Immature natural killer cell (primary cell): ENCODE data around the gene ADAMTS10. TPM values are rescaled to one million over a fixed set of nuclear protein-coding genes. Genes with fewer than 3 reads are reported as not detected.
"Not testable (repeated sequence)": the region's sequence is repeated elsewhere in the genome, so short reads cannot be mapped to it uniquely, and the experiment has no call there.

ENCODE experiments used
- DNase-seq, 3 donors: peaks; one replicate each; pipeline ENCODE4 v3.0.0; 2022; ENCODE audit warnings: mixed read lengths in 1 of 3
- H3K27ac Mint-ChIP-seq, 6 donors: one replicate each; pipeline ENCODE4 v1.8.0; 2020; ENCODE audit warnings: mixed read lengths in 6 of 6, mild to moderate bottlenecking in 5 of 6, inconsistent platforms in 4 of 6, moderate library complexity in 3 of 6
- H3K27me3 Mint-ChIP-seq, 3 donors: one replicate each; pipeline ENCODE4 v1.8.0; 2020 to 2021; ENCODE audit warnings: low read depth in 3 of 3, mild to moderate bottlenecking in 3 of 3, mixed read lengths in 3 of 3, moderate library complexity in 3 of 3, inconsistent platforms in 1 of 3
- H3K36me3 Mint-ChIP-seq, 3 donors: one replicate each; pipeline ENCODE4 v1.8.0; 2020; ENCODE audit warnings: mixed read lengths in 3 of 3, inconsistent platforms in 2 of 3, mild to moderate bottlenecking in 2 of 3
- H3K4me1 Mint-ChIP-seq, 2 donors: one replicate each; pipeline ENCODE4 v1.8.0; 2020; ENCODE audit warnings: inconsistent platforms in 2 of 2, mild to moderate bottlenecking in 2 of 2, mixed read lengths in 2 of 2, moderate library complexity in 1 of 2
- H3K4me3 Mint-ChIP-seq, 5 donors: one replicate each; pipeline ENCODE4 v1.8.0; 2020; ENCODE audit warnings: mild to moderate bottlenecking in 5 of 5, mixed read lengths in 5 of 5, inconsistent platforms in 3 of 5, moderate library complexity in 3 of 5
- H3K9me3 Mint-ChIP-seq, 6 donors: one replicate each; pipeline ENCODE4 v1.8.0; 2020; ENCODE audit warnings: mild to moderate bottlenecking in 6 of 6, mixed read lengths in 6 of 6, inconsistent platforms in 4 of 6, moderate library complexity in 3 of 6
- polyA plus RNA-seq, 3 donors: library from polyadenylated mRNA; unstranded; fragments of 300-500 nt; fragmentation: Illumina TruSeq; gene quantifications; one replicate each; pipeline ENCODE4 v1.2.3, GENCODE V29; 2021

ADAMTS10 gene
- polyA plus RNA-seq, 3 donors from 2014 or later = 1.4 to 7.4 (median 2.3) TPM

- Mint-ChIP-seq H3K27ac (peak overlapping the region; percentile 79 to 94 (median 87)), H3K4me1 (peaks cover 71 to 77% of the 10 kb centered on the region in 2 donors), H3K27me3 (peaks cover 4 to 9% (median 6%) of the 10 kb centered on the region in 3 donors), H3K4me3 (peak overlapping the region; percentile 14 to 68 (median 39)), H3K36me3 (peaks cover 6 to 14% (median 10%) of the 10 kb centered on the region in 3 donors), H3K9me3 (peaks cover 0 to 1% (median 0%) of the 10 kb centered on the region in 6 donors)
- no peak for DNase-seq
Measured at GRCh38 chr19:8558325-8558724, 52.2 kb downstream of the ADAMTS10 start.

GRCh38 chr19:8557642-8558238 lies 52.8 kb downstream of the ADAMTS10 start:
- peaks cover 11 to 20% (median 16%) of the 10 kb centered on the region in 3 donors for H3K36me3 Mint-ChIP-seq
- no peak for DNase-seq
- peak overlapping the region; percentile 79 to 94 (median 87) for H3K27ac Mint-ChIP-seq
- H3K27me3 Mint-ChIP-seq = peaks cover 4 to 9% (median 8%) of the 10 kb centered on the region in 3 donors
- H3K9me3 Mint-ChIP-seq = peaks cover 0 to 1% (median 0%) of the 10 kb centered on the region in 6 donors
- H3K4me3 Mint-ChIP-seq = peak overlapping the region; percentile 14 to 71 (median 59)
- H3K4me1 Mint-ChIP-seq = peaks cover 71 to 77% of the 10 kb centered on the region in 2 donors

GRCh38 chr19:8553729-8554128 lies 56.8 kb downstream of the ADAMTS10 start:
- H3K9me3 Mint-ChIP-seq, H3K27me3 Mint-ChIP-seq, H3K4me3 Mint-ChIP-seq, DNase-seq: not testable (repeated sequence)
- Mint-ChIP-seq H3K4me1 (peaks cover 40 to 49% of the 10 kb centered on the region in 2 donors), H3K36me3 (peaks cover 15 to 31% (median 15%) of the 10 kb centered on the region in 3 donors), H3K27ac (peak overlapping the region in 5 of 6 donors; percentile 48 to 88 (median 81))

- no peak for DNase-seq
- Mint-ChIP-seq H3K27me3 (peaks cover 2 to 7% (median 4%) of the 10 kb centered on the region in 3 donors), H3K27ac (peak overlapping the region; percentile 16 to 89 (median 71)), H3K36me3 (peaks cover 15 to 30% (median 20%) of the 10 kb centered on the region in 3 donors), H3K9me3 (no peaks in the 10 kb centered on the region), H3K4me3 (no peak overlapping the region), H3K4me1 (peaks cover 40 to 48% of the 10 kb centered on the region in 2 donors)
Measured at GRCh38 chr19:8552810-8553209, 57.7 kb downstream of the ADAMTS10 start.

- Mint-ChIP-seq H3K27ac (peak overlapping the region in 4 of 6 donors; percentile 40 to 68 (median 44)), H3K36me3 (peaks cover 15 to 44% (median 20%) of the 10 kb centered on the region in 3 donors), H3K27me3 (peaks cover 2 to 7% (median 4%) of the 10 kb centered on the region in 3 donors), H3K9me3 (no peaks in the 10 kb centered on the region), H3K4me1 (peaks cover 34 to 36% of the 10 kb centered on the region in 2 donors), H3K4me3 (no peak overlapping the region)
- DNase-seq = no peak
Measured at GRCh38 chr19:8550070-8550469, 60.4 kb downstream of the ADAMTS10 start.

- Mint-ChIP-seq H3K4me3 (no peak overlapping the region), H3K9me3 (no peaks in the 10 kb centered on the region), H3K4me1 (peaks cover 14 to 19% of the 10 kb centered on the region in 2 donors), H3K27ac (peak overlapping the region in 2 of 6 donors; percentile 23 to 68), H3K36me3 (peaks cover 0 to 27% (median 9%) of the 10 kb centered on the region in 3 donors), H3K27me3 (peaks cover 0 to 2% (median 0%) of the 10 kb centered on the region in 3 donors)
- no peak for DNase-seq
Measured at GRCh38 chr19:8545743-8546142, 64.8 kb downstream of the ADAMTS10 start.

- Mint-ChIP-seq H3K4me1 (peaks cover 14 to 16% of the 10 kb centered on the region in 2 donors), H3K4me3 (no peak overlapping the region), H3K9me3 (no peaks in the 10 kb centered on the region), H3K36me3 (peaks cover 0 to 40% (median 9%) of the 10 kb centered on the region in 3 donors), H3K27ac (no peak overlapping the region), H3K27me3 (peaks cover 0 to 4% (median 4%) of the 10 kb centered on the region in 3 donors)
- DNase-seq = no peak
Measured at GRCh38 chr19:8544168-8544567, 66.3 kb downstream of the ADAMTS10 start.

GRCh38 chr19:8539621-8540149 lies 70.8 kb downstream of the ADAMTS10 start:
- no peak overlapping the region for H3K4me3 Mint-ChIP-seq
- no peaks in the 10 kb centered on the region for H3K9me3 Mint-ChIP-seq
- H3K36me3 Mint-ChIP-seq = peaks cover 5 to 41% (median 17%) of the 10 kb centered on the region in 3 donors
- H3K27ac Mint-ChIP-seq = peak overlapping the region in 5 of 6 donors; percentile 53 to 75 (median 66)
- H3K4me1 Mint-ChIP-seq = peaks cover 0 to 3% of the 10 kb centered on the region in 2 donors
- DNase-seq = no peak
- H3K27me3 Mint-ChIP-seq = peaks cover 1 to 12% (median 7%) of the 10 kb centered on the region in 3 donors

- peaks cover 10 to 43% (median 22%) of the 10 kb centered on the region in 3 donors for H3K36me3 Mint-ChIP-seq
- no peak for DNase-seq
- H3K4me3 Mint-ChIP-seq = no peak overlapping the region
- peak overlapping the region; percentile 39 to 62 (median 50) for H3K27ac Mint-ChIP-seq
- H3K9me3 Mint-ChIP-seq = no peaks in the 10 kb centered on the region
- H3K27me3 Mint-ChIP-seq = peaks cover 1 to 14% (median 10%) of the 10 kb centered on the region in 3 donors
- peaks cover 0 to 2% of the 10 kb centered on the region in 2 donors for H3K4me1 Mint-ChIP-seq
Measured at GRCh38 chr19:8537099-8537498, 73.4 kb downstream of the ADAMTS10 start.

GRCh38 chr19:8536282-8536681 lies 74.2 kb downstream of the ADAMTS10 start:
- Mint-ChIP-seq H3K4me1 (peaks cover 0 to 2% of the 10 kb centered on the region in 2 donors), H3K36me3 (peaks cover 11 to 47% (median 24%) of the 10 kb centered on the region in 3 donors), H3K9me3 (no peaks in the 10 kb centered on the region), H3K27ac (peak overlapping the region in 3 of 6 donors; percentile 41 to 72 (median 60)), H3K27me3 (peaks cover 1 to 19% (median 10%) of the 10 kb centered on the region in 3 donors), H3K4me3 (no peak overlapping the region)
- DNase-seq = no peak

GRCh38 chr19:8532225-8532624 lies 78.3 kb downstream of the ADAMTS10 start:
- Mint-ChIP-seq H3K36me3 (peaks cover 29 to 51% (median 43%) of the 10 kb centered on the region in 3 donors), H3K27me3 (peaks cover 7 to 24% (median 21%) of the 10 kb centered on the region in 3 donors), H3K4me1 (peaks cover 0 to 2% of the 10 kb centered on the region in 2 donors), H3K4me3 (no peak overlapping the region), H3K9me3 (no peaks in the 10 kb centered on the region), H3K27ac (peak overlapping the region in 5 of 6 donors; percentile 17 to 76 (median 35))
- no peak for DNase-seq

- H3K27ac Mint-ChIP-seq = peak overlapping the region in 4 of 6 donors; percentile 22 to 74 (median 56)
- DNase-seq = no peak
- H3K9me3 Mint-ChIP-seq = no peaks in the 10 kb centered on the region
- peaks cover 0 to 7% of the 10 kb centered on the region in 2 donors for H3K4me1 Mint-ChIP-seq
- H3K27me3 Mint-ChIP-seq = peaks cover 7 to 30% (median 27%) of the 10 kb centered on the region in 3 donors
- H3K36me3 Mint-ChIP-seq = peaks cover 34 to 50% (median 45%) of the 10 kb centered on the region in 3 donors
- H3K4me3 Mint-ChIP-seq = no peak overlapping the region
Measured at GRCh38 chr19:8531470-8531869, 79.0 kb downstream of the ADAMTS10 start.
